HG03457 (cell line): Measurements from ENCODE around the gene CPLX4.
A peak's percentile ranks its signal among the peaks of the same experiment; 100 is the strongest.

ENCODE experiments used
- ATAC-seq: cut with Tn5 transposase; IDR thresholded peaks from one replicate; pipeline ENCODE4 v1.9.1; 2021; ENCODE audit warnings: moderate number of reproducible peaks; ENCODE audit not compliant: unreplicated experiment

CPLX4 gene

GRCh38 chr18:59318460-59319050, at the start of gene CPLX4:
TSS of gene CPLX4 (minus strand) at chr18:59318649. CDS start at chr18:59318462, 187 bp downstream.
- no peak for ATAC-seq

GRCh38 chr18:59360381-59360780, 41.9 kb upstream of the CPLX4 start:
- no peak for ATAC-seq

- ATAC-seq, result peak; percentile 2
Observed at GRCh38 chr18:59359576-59359952, 41.1 kb upstream of the CPLX4 start.

GRCh38 chr18:59358712-59359575, 40.5 kb upstream of the CPLX4 start, which contains the start of gene LMAN1:
TSS of gene LMAN1 (minus strand) at chr18:59359265. CDS start at chr18:59359244, 21 bp downstream.
- ATAC-seq, result peak; percentile 90

GRCh38 chr18:59358414-59358711, 39.9 kb upstream of the CPLX4 start:
- ATAC-seq, result no peak

- no peak for ATAC-seq
Observed at GRCh38 chr18:59357928-59358327, 39.5 kb upstream of the CPLX4 start.

- ATAC-seq, result no peak
Observed at GRCh38 chr18:59354731-59355130, 36.3 kb upstream of the CPLX4 start.

- no peak for ATAC-seq
Observed at GRCh38 chr18:59353079-59353680, 34.7 kb upstream of the CPLX4 start.

- no peak for ATAC-seq
Observed at GRCh38 chr18:59352250-59352855, 33.9 kb upstream of the CPLX4 start.

- no peak for ATAC-seq
Observed at GRCh38 chr18:59345556-59345955, 27.1 kb upstream of the CPLX4 start.

- ATAC-seq, result no peak
Observed at GRCh38 chr18:59344996-59345395, 26.5 kb upstream of the CPLX4 start.

- no peak for ATAC-seq
Observed at GRCh38 chr18:59343926-59344325, 25.5 kb upstream of the CPLX4 start.

- no peak for ATAC-seq
Observed at GRCh38 chr18:59340817-59341216, 22.4 kb upstream of the CPLX4 start.

GRCh38 chr18:59340312-59340711, 21.9 kb upstream of the CPLX4 start:
- no peak for ATAC-seq

GRCh38 chr18:59332986-59333385, 14.5 kb upstream of the CPLX4 start:
- ATAC-seq, result no peak

- ATAC-seq, result no peak
Observed at GRCh38 chr18:59328683-59329082, 10.2 kb upstream of the CPLX4 start.

GRCh38 chr18:59325965-59326364, 7.5 kb upstream of the CPLX4 start:
- ATAC-seq, result no peak

- no peak for ATAC-seq
Observed at GRCh38 chr18:59324623-59324971, 6.1 kb upstream of the CPLX4 start.

- no peak for ATAC-seq
Observed at GRCh38 chr18:59323931-59324622, 5.6 kb upstream of the CPLX4 start.

- no peak for ATAC-seq
Observed at GRCh38 chr18:59311631-59312030, 6.8 kb downstream of the CPLX4 start.

- ATAC-seq, result no peak
Observed at GRCh38 chr18:59308938-59309260, 9.6 kb downstream of the CPLX4 start.
